Chondrocyte (in vitro differentiated cells): Measurements from ENCODE around the gene CST3. TPM values are rescaled to one million over a fixed set of nuclear protein-coding genes. Genes with fewer than 3 reads are reported as not detected.
"Not testable (repeated sequence)": the region's sequence is repeated elsewhere in the genome, so short reads cannot be mapped to it uniquely, and the experiment has no call there.

Experiments
- DNase-seq: peaks from one replicate; pipeline ENCODE4 v3.0.0; 2021; ENCODE audit warnings: mixed read lengths, low spot score
- H3K27ac Mint-ChIP-seq: one replicate; pipeline ENCODE4 v1.8.0; 2021; ENCODE audit warnings: mild to moderate bottlenecking, moderate library complexity, mixed read lengths; ENCODE audit not compliant: unreplicated experiment
- H3K27me3 Mint-ChIP-seq: 2 replicates; pipeline ENCODE4 v1.8.0; 2021; ENCODE audit warnings: low read depth, mixed read lengths
- H3K36me3 Mint-ChIP-seq: 2 replicates; pipeline ENCODE4 v1.8.0; 2021; ENCODE audit warnings: low read depth, mixed read lengths
- H3K4me1 Mint-ChIP-seq: 2 replicates; pipeline ENCODE4 v1.8.0; 2021; ENCODE audit warnings: low read depth, mild to moderate bottlenecking, mixed read lengths
- H3K4me3 Mint-ChIP-seq: one replicate; pipeline ENCODE4 v1.8.0; 2021; ENCODE audit warnings: mild to moderate bottlenecking, moderate library complexity, mixed read lengths; ENCODE audit not compliant: unreplicated experiment
- H3K9me3 Mint-ChIP-seq: 2 replicates; pipeline ENCODE4 v1.8.0; 2021; ENCODE audit warnings: low read depth, mixed read lengths
- total RNA-seq: library from RNA; stranded (reverse); gene quantifications from 3 replicates; pipeline ENCODE4 v1.2.1, GENCODE V29; 2021
- TF ChIP-seq, protein P1 (sequence below): fragments of 200-600 bp; sonication (generic); IDR thresholded peaks from 2 replicates; pipeline ENCODE4 v1.5.0; 2021; ENCODE audit warnings: antibody characterized with exemption, mild to moderate bottlenecking, moderate library complexity

The CST3 gene
- total RNA-seq, 1 donor from 2014 or later, result 487 TPM

DNA sequence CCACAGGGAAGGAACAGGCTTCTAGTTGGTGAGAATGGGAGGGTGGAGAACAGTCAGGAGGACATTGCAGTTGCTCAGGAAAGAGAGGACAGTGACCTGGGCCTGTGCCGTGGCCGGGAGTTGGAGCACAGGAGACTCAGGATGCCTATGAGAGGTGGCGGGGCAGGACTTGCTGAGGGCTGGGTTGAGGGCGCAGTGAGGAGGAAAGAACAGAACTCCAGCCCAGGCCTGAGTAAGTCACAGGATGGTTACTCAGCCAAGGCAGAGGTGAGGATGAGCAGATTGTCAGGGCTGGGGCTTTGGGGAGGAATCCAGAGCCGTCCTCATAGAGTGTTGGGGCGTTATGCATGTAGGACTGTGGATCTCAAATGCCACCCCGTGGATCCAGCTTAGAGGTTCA, 29.9 kb upstream of the CST3 start:
- Mint-ChIP-seq H3K4me3 (no peak overlapping the region), H3K27ac (no peak overlapping the region), H3K36me3 (no peaks in the 10 kb centered on the region), H3K27me3 (no peaks in the 10 kb centered on the region), H3K4me1 (no peaks in the 10 kb centered on the region), H3K9me3 (no peaks in the 10 kb centered on the region)
- DNase-seq, result no peak
- TF ChIP-seq, protein P1, sequence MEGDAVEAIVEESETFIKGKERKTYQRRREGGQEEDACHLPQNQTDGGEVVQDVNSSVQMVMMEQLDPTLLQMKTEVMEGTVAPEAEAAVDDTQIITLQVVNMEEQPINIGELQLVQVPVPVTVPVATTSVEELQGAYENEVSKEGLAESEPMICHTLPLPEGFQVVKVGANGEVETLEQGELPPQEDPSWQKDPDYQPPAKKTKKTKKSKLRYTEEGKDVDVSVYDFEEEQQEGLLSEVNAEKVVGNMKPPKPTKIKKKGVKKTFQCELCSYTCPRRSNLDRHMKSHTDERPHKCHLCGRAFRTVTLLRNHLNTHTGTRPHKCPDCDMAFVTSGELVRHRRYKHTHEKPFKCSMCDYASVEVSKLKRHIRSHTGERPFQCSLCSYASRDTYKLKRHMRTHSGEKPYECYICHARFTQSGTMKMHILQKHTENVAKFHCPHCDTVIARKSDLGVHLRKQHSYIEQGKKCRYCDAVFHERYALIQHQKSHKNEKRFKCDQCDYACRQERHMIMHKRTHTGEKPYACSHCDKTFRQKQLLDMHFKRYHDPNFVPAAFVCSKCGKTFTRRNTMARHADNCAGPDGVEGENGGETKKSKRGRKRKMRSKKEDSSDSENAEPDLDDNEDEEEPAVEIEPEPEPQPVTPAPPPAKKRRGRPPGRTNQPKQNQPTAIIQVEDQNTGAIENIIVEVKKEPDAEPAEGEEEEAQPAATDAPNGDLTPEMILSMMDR, result no peak

DNA sequence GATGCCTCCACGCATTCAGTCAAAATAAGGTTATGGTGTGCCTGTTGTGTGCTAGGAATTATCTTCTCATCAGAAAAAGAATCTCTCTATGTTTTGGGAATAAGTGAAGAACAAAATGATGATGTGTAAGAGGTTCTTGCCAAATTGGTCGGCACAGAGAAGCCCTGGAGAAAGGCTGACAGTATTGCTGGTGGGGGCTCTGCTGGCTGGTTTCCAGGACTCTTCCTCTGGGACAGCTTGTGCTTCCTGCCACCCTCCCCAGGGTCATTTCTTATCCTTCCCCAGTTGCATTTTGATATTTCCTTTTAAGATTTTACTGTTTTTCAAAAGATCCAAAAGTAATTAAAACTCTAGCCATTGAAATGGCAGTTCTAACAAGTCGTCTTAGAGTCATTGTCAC, 28.9 kb upstream of the CST3 start:
- H3K4me1 Mint-ChIP-seq, result no peaks in the 10 kb centered on the region
- TF ChIP-seq, protein P1, result no peak
- DNase-seq, result no peak
- H3K4me3 Mint-ChIP-seq, result no peak overlapping the region
- H3K27ac Mint-ChIP-seq, result no peak overlapping the region
- no peaks in the 10 kb centered on the region for H3K36me3 Mint-ChIP-seq
- H3K9me3 Mint-ChIP-seq, result no peaks in the 10 kb centered on the region
- H3K27me3 Mint-ChIP-seq, result no peaks in the 10 kb centered on the region

DNA sequence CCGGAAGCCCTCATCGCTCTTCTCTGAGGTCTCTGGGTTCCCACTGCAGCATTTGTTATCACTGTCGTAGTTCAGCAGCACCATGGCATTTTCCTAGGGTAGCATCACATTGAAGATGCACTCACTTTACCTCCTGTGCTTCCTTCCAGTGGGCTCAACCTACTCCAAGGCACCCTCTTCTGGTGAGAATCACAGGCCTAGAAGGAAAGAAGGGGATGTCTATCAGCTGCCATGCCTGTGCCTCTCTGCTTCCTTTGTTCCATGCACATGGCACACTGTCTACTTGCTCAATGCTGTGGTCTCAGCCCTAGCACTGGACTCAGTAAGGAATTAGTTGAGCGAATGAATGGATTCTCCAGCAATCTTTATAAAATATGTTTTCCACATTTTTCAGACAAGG, 28.4 kb upstream of the CST3 start:
- no peak for DNase-seq

DNA sequence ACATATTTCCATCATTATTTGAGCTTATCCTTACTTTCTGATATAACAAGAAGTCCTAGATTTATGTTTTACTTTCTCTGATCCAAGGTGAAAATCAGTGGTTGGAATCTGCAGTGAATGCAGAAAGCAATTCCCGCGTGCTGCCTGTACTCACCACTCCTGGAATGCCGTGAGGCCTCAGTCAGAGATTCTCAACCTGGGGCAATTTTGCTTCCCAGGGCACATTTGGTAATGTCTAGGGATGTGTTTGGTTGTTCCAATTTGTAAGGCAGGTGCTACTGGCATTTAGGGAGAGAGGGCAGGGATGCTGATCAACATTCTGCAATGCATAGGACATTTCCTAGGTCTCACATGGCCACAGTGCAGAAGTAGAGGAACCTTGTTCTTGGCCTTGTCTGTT, 27.2 kb upstream of the CST3 start:
- H3K36me3 Mint-ChIP-seq, result no peaks in the 10 kb centered on the region
- DNase-seq, result no peak
- no peaks in the 10 kb centered on the region for H3K27me3 Mint-ChIP-seq
- no peak overlapping the region for H3K27ac Mint-ChIP-seq
- no peak overlapping the region for H3K4me3 Mint-ChIP-seq
- peaks cover 8% of the 10 kb centered on the region for H3K4me1 Mint-ChIP-seq
- TF ChIP-seq, protein P1, result no peak
- no peaks in the 10 kb centered on the region for H3K9me3 Mint-ChIP-seq

More for the DNA sequence above, 28.4 kb upstream of the CST3 start:
- H3K27me3 Mint-ChIP-seq, result no peaks in the 10 kb centered on the region
- H3K9me3 Mint-ChIP-seq, result no peaks in the 10 kb centered on the region
- no peaks in the 10 kb centered on the region for H3K36me3 Mint-ChIP-seq
- no peak overlapping the region for H3K27ac Mint-ChIP-seq
- TF ChIP-seq, protein P1, result peak; percentile 41
- H3K4me1 Mint-ChIP-seq, result no peaks in the 10 kb centered on the region
- no peak overlapping the region for H3K4me3 Mint-ChIP-seq

DNA sequence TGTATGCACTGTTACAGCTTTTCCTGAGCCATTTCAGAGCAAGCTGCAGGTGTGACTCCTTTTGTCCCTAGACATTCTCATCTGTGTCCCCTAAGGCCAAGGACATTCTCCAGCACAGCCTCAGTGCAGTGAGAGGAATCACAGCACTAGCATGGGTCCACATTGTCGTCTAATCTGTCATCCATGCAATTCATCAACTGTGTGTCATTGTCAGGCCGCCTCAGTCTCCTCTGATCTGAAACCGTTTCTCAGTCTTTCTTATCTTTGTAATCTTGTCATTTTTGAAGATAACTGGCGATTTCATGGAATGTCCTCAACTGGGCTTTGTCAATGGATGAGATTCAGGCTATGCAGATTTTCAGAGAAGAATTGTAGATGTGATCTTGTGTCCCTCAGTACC, 26.3 kb upstream of the CST3 start:
- not testable (repeated sequence) for DNase-seq, H3K36me3 Mint-ChIP-seq, H3K9me3 Mint-ChIP-seq, H3K27ac Mint-ChIP-seq, H3K27me3 Mint-ChIP-seq, H3K4me3 Mint-ChIP-seq
- H3K4me1 Mint-ChIP-seq, result peaks cover 15% of the 10 kb centered on the region

DNA sequence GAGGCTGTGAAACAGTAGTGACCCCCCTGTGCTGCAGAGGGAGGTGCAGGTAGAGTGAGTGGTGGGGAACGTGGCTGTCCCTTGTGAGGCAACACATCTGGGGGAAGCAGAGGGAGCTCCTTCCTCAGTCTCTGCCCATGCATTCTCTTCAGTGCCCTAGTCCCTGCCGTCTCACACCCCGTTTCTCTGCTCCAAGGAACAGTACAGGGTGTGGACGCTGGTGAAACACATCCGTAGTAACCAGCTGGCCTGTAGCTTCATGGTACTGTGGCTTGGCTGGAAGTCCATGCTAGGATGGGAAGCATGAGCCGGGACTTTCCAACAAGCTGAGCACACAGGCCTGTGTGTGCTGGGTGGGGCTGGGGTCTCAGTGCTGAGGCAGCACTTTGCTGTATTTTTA, 25.4 kb upstream of the CST3 start:
- H3K4me1 Mint-ChIP-seq, result peaks cover 23% of the 10 kb centered on the region
- DNase-seq, result no peak
- TF ChIP-seq, protein P1, result no peak

More for the DNA sequence above, 25.4 kb upstream of the CST3 start:
- H3K4me3 Mint-ChIP-seq, result no peak overlapping the region
- H3K9me3 Mint-ChIP-seq, result no peaks in the 10 kb centered on the region
- H3K27ac Mint-ChIP-seq, result no peak overlapping the region
- no peaks in the 10 kb centered on the region for H3K27me3 Mint-ChIP-seq
- no peaks in the 10 kb centered on the region for H3K36me3 Mint-ChIP-seq
